SU-DHL-6 (cell line): ENCODE data around the gene SP140L.

Source experiments
- H2AFZ ChIP-seq: fragments of 200-600 bp; sonication (generic); 2 replicates; pipeline ENCODE4 v1.6.1; 2014; ENCODE audit warnings: low read depth, mild to moderate bottlenecking, moderate library complexity, mixed read lengths, antibody characterized with exemption, low read length; ENCODE audit not compliant: severe bottlenecking
- H3F3A ChIP-seq: fragments of 200-600 bp; shearing (Covaris generic); 2 replicates; pipeline ENCODE4 v1.6.0; 2016; ENCODE audit warnings: antibody characterized with exemption, mild to moderate bottlenecking; ENCODE audit not compliant: insufficient read depth
- H3K27ac ChIP-seq: fragments of 200-600 bp; sonication (generic); 2 replicates; pipeline ENCODE4 v1.5.1; 2016; ENCODE audit warnings: low read depth, mild to moderate bottlenecking, low read length, moderate library complexity, mixed read lengths
- H3K27me3 ChIP-seq: fragments of 200-600 bp; sonication (generic), shearing (Covaris generic); 2 replicates; pipeline ENCODE4 v1.6.0; 2014; ENCODE audit warnings: mild to moderate bottlenecking, low read length
- H3K36me3 ChIP-seq: fragments of 200-600 bp; sonication (generic); 2 replicates; pipeline ENCODE4 v1.6.1; 2014; ENCODE audit warnings: mild to moderate bottlenecking, low read length, mixed read lengths
- H3K4me2 ChIP-seq: fragments of 300-600, 200-600 bp; shearing (Covaris generic), sonication (generic); 2 replicates; pipeline ENCODE4 v1.6.0; 2014; ENCODE audit warnings: low read length, low read depth, mild to moderate bottlenecking; ENCODE audit not compliant: poor library complexity, severe bottlenecking
- H3K4me3 ChIP-seq: fragments of 200-600 bp; sonication (generic); 2 replicates; pipeline ENCODE4 v1.5.1; 2014; ENCODE audit warnings: antibody characterized with exemption, low read length, mild to moderate bottlenecking, mixed read lengths; ENCODE audit not compliant: insufficient read depth, poor library complexity, severe bottlenecking
- H3K79me2 ChIP-seq: fragments of 200-600 bp; sonication (generic); 2 replicates; pipeline ENCODE4 v1.6.1; 2014; ENCODE audit warnings: mild to moderate bottlenecking, low read length, moderate library complexity; ENCODE audit not compliant: insufficient read depth
- H3K9ac ChIP-seq: fragments of 200-600 bp; sonication (generic); 2 replicates; pipeline ENCODE4 v1.7.0; 2014; ENCODE audit warnings: mild to moderate bottlenecking, low read length
- H3K9me2 ChIP-seq: fragments of 200-600 bp; sonication (generic); replicated peaks from 2 replicates; pipeline ENCODE4 v1.6.1; 2014; ENCODE audit warnings: low read length; ENCODE audit not compliant: insufficient read depth
- H3K9me3 ChIP-seq: fragments of 200-600 bp; sonication (generic); 2 replicates; pipeline ENCODE4 v1.6.1; 2014; ENCODE audit warnings: low read length, mixed read lengths; ENCODE audit not compliant: insufficient read depth
- H4K20me1 ChIP-seq: fragments of 200-600 bp; sonication (generic); 2 replicates; pipeline ENCODE4 v1.6.1; 2014; ENCODE audit warnings: low read depth, mild to moderate bottlenecking, antibody characterized with exemption, low read length, moderate library complexity, mixed read lengths
- EZH2phosphoT487 ChIP-seq: fragments of 200-600 bp; sonication (generic), shearing (Covaris generic); conservative IDR thresholded peaks from 2 replicates; pipeline ENCODE4 v1.6.1; 2018; ENCODE audit warnings: mild to moderate bottlenecking, antibody characterized with exemption, low read length, moderate library complexity, mixed read lengths
- TF ChIP-seq, protein P1 (sequence below): fragments of 200-600 bp; sonication (generic); IDR thresholded peaks from one replicate; pipeline ENCODE4 v1.5.1; 2017; ENCODE audit warnings: antibody characterized with exemption, mild to moderate bottlenecking, low read length, moderate library complexity; ENCODE audit not compliant: insufficient read depth, poor library complexity, severe bottlenecking

SP140L gene

DNA sequence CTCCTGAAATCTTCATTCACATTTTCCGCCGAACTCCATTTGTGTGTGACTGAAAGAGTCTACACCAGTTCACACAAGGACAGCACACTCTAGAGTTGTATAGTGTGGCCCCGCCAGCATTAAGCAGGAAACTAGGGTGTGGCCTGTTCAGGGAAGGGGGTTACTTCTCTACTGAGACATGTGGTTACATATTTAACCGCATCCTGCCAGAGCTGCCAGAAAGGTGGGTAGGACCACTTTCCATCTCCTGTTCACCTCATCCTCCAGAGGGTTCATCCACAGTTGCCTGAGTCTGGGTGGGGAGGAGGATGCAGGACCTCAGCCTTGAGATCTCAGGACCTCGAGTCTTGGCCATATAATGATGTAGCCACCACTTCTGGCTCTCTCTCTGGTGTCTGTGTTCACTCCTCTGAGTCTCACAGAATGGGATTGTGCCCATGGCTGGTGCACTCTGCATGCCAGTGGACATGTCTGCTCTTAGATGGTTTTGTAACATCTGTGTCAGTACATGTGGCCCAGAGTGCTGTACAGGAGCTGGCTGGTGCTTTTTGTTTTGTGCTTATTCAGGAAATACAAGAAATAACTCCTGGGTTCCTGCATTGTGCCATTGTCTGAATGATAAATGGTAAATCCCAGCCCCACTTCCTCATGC lies 7.7 kb upstream of the SP140L start:
- peak overlapping the region; percentile 48 for H3K9ac ChIP-seq
- peak overlapping the region; percentile 63 for H3K4me2 ChIP-seq
- peak overlapping the region; percentile 26 for H3K4me3 ChIP-seq
- H3K79me2 ChIP-seq = no peaks in the 10 kb centered on the region
- H3F3A ChIP-seq = peaks cover 33% of the 10 kb centered on the region
- H3K27ac ChIP-seq = peak overlapping the region; percentile 90
- no peaks in the 10 kb centered on the region for H3K36me3 ChIP-seq
- TF ChIP-seq, protein P1, sequence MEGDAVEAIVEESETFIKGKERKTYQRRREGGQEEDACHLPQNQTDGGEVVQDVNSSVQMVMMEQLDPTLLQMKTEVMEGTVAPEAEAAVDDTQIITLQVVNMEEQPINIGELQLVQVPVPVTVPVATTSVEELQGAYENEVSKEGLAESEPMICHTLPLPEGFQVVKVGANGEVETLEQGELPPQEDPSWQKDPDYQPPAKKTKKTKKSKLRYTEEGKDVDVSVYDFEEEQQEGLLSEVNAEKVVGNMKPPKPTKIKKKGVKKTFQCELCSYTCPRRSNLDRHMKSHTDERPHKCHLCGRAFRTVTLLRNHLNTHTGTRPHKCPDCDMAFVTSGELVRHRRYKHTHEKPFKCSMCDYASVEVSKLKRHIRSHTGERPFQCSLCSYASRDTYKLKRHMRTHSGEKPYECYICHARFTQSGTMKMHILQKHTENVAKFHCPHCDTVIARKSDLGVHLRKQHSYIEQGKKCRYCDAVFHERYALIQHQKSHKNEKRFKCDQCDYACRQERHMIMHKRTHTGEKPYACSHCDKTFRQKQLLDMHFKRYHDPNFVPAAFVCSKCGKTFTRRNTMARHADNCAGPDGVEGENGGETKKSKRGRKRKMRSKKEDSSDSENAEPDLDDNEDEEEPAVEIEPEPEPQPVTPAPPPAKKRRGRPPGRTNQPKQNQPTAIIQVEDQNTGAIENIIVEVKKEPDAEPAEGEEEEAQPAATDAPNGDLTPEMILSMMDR = no peak
- TF ChIP-seq EZH2phosphoT487 = no peak
- no peaks in the 10 kb centered on the region for H4K20me1 ChIP-seq
- H3K9me2 ChIP-seq = no peaks in the 10 kb centered on the region
- no peaks in the 10 kb centered on the region for H3K27me3 ChIP-seq
- H3K9me3 ChIP-seq = no peaks in the 10 kb centered on the region
- H2AFZ ChIP-seq = no peak overlapping the region

DNA sequence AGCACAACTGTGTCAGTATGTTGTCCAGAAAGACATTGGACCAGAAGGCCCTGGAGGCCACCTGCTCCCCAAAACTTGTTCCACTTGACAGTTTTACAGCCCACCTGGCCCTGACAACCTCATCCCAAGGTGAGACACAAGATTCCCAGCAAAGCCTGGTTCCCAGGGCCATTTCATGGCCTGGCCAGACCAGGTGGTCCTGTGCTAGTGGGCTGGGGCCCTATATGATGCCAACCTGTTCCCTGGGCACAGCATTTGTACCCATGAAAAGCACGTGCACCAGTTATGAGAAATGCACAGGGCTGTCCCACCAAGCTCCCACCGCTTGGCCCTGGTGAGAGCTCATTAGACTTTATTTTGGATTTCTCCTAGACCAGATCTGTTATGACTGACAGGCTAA lies 6.0 kb upstream of the SP140L start:
- H2AFZ ChIP-seq = no peak overlapping the region
- no peak overlapping the region for H3K9ac ChIP-seq
- TF ChIP-seq, protein P1 = no peak
- TF ChIP-seq EZH2phosphoT487 = no peak
- H3K27me3 ChIP-seq = no peaks in the 10 kb centered on the region
- H3K4me3 ChIP-seq = no peak overlapping the region
- no peaks in the 10 kb centered on the region for H3K79me2 ChIP-seq
- peaks cover 37% of the 10 kb centered on the region for H3F3A ChIP-seq
- H3K27ac ChIP-seq = no peak overlapping the region
- no peaks in the 10 kb centered on the region for H3K9me2 ChIP-seq
- H3K36me3 ChIP-seq = no peaks in the 10 kb centered on the region
- no peak overlapping the region for H3K4me2 ChIP-seq
- no peaks in the 10 kb centered on the region for H4K20me1 ChIP-seq
- no peaks in the 10 kb centered on the region for H3K9me3 ChIP-seq

GRCh38 chr2:230322561-230323384 lies 4.2 kb upstream of the SP140L start:
- H3K36me3 ChIP-seq = no peaks in the 10 kb centered on the region
- peaks cover 39% of the 10 kb centered on the region for H3F3A ChIP-seq
- no peak overlapping the region for H3K27ac ChIP-seq
- no peaks in the 10 kb centered on the region for H3K27me3 ChIP-seq
- TF ChIP-seq, protein P1 = peak; percentile 86
- TF ChIP-seq EZH2phosphoT487 = no peak
- H3K79me2 ChIP-seq = peaks cover 2% of the 10 kb centered on the region; the same call in 1 of the 2 replicates
- H3K4me2 ChIP-seq = peak overlapping the region; percentile 40
- H3K9ac ChIP-seq = 0 out of 2 replicates have a peak overlapping the region, but pooled peaks have one; percentile 34
- no peaks in the 10 kb centered on the region for H4K20me1 ChIP-seq
- no peak overlapping the region for H2AFZ ChIP-seq
- H3K4me3 ChIP-seq = no peak overlapping the region
- no peaks in the 10 kb centered on the region for H3K9me3 ChIP-seq
- H3K9me2 ChIP-seq = no peaks in the 10 kb centered on the region
